H4 (cell line): ENCODE measurements around the gene RIBC1. TPM values are rescaled to one million over a fixed set of nuclear protein-coding genes. Genes with fewer than 3 reads are reported as not detected.
"Not testable (repeated sequence)": the region's sequence is repeated elsewhere in the genome, so short reads cannot be mapped to it uniquely, and the experiment has no call there.

Experiments used
- DNase-seq: peaks from one replicate; pipeline ENCODE4 v3.0.0-alpha.2; 2015; ENCODE audit warnings: low spot score
- total RNA-seq: library from RNA; depleted of rRNA; stranded (reverse); fragments of >200 nt; shearing (Covaris generic); gene quantifications from 2 replicates; pipeline ENCODE4 v1.2.3, GENCODE V29; 2014

RIBC1 gene
- total RNA-seq, 1 experiment from 2014 or later: 1.2 TPM

DNA sequence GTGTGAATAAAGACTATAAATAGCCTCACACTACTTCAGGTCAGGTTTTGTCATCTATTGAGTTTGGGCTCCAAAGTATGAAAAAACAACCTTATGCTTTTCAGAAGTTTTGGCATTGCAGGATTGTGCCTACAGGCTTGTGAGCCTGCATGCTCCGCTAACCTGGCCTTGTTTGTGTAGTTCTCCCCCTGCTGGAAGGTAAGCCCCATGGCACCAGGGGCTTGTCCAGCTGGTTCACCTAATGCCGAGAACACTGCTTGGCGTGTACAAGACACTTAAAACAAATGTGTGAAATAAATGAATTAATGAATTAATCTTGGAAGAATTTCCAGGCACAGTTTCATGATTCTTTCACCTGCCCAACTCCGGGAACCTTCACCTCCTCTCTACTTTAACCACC, 13.3 kb downstream of the RIBC1 start:
- DNase-seq: peak; percentile 69

DNA sequence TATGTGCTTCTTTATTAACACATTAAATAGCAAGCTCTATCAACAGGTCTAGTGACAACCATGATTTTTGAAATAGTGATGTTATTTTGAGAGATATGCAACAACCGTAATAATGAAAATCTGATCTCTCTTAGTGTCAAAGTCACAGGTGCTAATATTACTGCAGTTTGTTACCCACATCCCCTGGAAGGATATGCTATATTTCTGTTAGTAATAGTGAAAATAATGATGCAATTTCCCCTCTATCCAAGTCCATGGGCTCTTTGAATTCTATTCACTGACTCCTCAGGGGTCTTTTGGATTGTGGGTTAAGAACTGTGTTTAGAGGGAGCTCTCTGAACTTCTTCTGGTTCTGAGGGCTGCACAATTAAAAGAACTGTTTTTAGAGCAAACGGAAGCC, 14.5 kb downstream of the RIBC1 start:
- no peak for DNase-seq

DNA sequence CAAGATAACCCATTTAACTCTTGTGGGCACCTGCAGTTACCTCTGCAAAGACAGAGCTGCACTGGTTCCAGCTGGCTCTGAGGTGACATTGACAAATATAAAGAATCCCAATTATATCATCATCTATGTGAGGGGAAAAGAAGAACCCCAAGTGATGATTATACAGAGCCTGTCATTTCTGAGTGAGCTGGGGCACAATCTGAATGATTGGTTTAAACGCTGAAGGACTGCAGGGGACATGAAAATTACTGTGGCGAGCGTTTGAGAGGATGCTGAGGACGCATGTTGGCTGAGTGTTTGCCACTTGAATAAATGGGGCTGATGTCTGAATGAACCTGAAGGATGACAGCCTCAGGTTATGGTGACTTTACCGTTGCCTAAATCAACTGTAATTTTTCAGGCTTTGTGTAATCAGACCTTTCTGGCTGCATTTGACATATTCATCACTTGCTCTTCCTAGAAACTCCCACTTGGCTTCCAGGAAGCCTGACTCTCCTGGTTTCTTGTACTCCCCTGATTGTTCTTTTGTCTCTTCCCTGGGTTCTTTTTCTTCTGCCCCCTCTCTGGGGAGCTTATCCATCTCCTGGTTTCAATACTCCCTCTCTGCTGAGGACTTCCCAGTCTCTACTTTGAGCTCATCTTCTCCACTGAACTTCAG, 15.6 kb downstream of the RIBC1 start:
- no peak for DNase-seq

DNA sequence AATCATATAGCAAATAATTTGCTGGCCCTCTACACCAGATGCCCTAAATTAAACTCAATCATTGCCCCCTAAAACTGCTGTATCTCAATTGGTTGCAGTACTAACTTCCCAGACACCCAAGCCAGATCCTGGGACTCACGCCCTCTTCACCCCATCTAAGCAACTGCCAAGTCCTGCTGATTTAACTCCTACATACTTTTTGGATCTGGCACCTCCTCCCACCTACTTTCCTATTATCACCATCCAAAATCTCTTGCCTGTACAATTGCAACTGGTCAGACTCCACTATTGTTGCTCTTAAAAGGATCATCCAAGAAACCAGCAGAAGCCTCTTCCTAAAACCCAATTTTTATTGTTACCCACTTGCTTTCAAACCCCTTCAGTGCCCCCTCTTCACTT, 16.2 kb downstream of the RIBC1 start:
- DNase-seq: no peak

DNA sequence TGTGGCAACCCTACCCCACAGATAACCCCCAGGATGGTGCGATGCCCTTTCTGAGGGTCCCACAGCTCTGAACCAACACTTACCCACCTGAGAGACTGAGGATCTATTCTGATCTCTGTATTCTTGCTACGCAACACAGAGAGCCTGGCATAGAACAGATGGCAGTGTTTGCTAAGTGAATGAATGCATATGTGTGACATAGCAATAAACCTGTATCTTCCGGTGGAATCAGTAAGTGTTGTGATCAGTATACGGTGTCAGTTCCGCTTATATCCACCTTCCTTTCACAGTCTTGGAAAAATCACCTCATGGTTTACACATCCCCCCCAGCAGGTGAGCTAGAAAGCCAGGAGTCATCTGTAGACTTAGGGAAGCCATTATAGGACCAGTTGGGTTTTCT, 17.4 kb downstream of the RIBC1 start:
- no peak for DNase-seq

DNA sequence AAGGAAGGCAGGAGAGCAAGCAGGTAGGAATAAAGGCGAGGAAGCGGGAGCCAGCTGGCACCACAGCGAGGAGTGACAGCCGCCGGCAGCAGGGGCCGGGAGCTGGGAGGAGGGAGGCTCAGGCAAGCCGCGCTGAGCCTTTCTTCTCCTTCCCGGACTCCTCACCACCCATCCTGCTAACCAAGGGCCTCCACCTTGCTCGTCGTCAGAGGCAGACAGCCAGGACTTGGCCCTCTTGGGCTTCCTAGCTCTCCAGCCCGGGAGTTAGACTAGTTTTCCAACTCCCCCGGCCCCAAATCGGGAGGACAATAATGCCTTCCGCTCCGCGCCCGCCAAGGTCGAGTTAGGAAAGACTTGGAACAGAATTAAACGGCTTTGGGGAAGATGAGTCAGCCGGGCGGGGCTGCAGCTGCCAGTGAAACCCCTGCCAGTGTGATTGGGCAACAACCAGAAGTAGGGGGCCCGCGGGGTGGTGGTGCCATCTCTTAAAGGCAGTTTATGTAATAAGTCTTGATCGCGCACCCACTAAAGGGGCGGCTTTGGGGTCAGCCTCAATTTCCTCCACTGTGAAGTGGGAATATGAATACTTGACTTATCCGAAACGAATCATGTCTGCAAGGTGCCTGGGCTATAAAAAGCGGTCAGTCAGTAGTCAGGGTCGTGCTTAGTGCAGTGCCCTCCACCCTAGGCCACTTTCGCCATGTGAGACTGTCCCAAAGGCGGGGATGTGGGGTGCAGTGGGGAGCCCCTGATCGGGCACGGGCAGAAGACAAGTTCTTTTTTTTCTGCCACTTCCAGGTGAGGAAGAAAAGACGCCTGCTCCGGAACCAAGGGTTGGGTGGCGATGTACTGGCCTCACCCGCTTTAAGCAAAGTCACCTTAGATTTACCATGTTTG, 18.2 kb downstream of the RIBC1 start:
- DNase-seq: peak; percentile 18

DNA sequence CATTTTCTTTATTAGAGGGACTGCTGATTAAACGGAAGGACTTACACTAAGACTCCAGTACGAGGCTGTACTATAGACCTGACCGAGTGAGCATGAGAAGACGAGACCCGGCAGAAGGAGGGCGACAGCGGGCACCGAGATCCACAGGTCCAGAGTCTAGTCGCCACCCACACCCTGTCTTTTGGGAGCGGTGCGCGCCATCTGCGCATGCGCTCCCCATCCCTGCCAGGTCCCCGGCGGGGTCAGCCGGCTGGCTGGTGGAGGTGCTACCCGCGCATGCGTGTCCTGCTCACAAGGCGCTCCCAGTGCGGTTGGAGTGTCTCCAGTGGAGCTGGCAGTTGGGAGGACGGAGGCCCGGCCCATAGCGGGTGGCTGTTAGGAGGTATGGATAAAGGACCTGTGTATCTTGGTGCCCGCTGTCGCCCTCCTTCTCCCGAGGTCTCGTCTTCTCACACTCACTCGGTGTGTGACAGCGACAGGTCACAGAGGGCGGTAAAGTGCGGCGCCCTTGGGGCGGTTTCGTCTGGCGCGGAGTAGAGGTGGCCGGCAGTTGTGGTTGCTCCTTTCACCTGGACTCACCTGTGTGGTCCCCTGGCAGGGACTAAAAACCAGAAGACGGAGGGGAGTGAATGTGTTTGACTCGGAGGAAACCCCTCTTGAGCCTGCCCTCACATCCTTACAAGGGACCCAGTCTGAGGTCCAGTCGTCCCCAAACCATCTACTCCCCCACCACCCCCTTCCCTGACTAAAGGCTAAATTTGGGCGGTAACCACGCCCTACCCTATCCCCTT, 19.1 kb downstream of the RIBC1 start:
- DNase-seq: peak; percentile 58

DNA sequence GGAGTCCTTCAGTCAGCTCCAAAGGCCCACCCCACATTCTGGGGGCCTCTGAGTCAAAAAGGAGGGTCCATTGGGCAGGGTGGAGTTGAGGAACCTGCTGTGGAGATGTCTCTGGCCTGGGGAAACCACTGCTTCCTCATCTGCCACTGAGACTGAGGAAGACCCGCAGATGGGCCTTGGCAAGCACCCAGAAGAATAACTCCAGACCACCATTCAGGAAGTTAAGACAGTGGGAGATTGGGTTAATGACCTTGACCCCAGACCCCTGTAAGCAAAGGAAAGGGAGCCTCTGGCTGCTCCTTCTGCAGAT, 19.6 kb downstream of the RIBC1 start:
- DNase-seq: no peak

DNA sequence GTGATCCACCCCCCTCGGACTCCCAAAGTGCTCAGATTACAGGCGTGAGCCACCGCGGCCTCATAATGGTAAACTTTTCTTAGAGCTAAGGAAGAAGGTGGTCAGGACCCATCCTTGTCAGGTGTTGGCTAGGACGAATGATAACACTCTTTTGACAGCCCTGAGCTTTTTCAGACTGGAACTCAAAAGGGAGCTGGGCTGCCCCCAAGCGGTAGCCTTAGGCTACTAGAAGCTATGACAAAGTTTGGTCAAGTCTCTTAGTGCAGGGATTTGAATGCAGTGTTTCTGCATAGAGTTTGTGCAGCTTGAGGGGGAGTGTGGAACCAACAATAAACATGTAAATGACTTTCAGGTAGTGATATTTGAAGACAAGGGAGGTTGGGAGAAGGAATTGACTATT, 23.3 kb downstream of the RIBC1 start:
- peak; percentile 15 for DNase-seq

DNA sequence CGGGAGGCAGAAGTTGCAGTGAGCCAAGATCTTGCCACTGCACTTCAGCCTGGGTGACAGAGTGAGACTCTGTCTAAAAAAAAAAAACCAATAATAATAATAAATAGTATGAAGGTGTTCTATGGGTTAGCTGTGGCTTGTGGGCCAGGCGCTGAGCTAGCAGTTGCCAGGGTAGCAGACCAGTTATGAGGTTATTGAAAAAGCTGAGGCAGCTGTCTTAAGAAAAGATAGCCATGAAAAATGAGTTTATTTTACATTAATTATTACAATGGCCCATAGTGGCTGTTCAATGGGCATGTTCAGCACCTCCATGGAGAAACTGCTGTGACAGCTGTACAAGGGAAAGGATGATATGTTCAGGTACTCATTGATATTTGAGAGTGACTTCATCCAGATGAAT, 24.8 kb downstream of the RIBC1 start:
- DNase-seq: no peak

DNA sequence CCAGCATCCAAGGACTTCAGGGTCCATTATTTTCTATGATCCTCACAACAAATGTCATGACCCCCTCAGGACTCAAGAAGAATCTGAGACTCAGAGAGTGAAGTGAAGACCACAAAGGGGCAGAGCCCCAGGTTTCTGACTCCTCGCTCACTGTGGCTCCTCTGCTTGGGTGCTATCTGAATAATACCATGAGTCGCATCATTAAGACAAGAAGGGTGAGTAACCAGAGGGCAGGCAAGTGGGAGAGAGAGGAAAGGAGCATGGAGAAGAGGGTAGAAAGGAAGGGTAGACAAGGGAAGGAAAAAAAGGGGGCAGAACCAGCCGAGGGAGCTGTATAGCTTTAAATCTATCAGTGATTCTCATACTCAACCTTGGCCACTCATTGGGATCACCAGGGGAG, 27.0 kb downstream of the RIBC1 start:
- DNase-seq: no peak

DNA sequence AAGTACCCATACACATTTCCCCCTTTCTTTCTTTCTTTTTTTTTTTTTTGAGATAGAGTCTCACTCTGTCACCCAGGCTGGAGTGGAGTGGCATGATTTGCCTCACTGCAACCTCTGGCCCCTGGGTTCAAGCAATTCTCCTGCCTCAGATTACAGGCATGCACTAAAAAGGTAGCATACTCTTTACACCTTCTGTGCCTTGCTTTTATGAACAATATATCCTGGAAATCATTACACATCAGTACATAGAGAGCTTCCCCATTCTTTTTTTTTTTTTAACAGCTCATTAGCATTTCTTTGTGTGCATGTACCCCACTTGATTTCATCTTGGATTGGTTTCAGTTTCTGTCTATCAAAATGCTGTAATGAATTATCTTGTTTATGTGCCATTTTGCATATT, 30.1 kb downstream of the RIBC1 start:
- DNase-seq: no peak

DNA sequence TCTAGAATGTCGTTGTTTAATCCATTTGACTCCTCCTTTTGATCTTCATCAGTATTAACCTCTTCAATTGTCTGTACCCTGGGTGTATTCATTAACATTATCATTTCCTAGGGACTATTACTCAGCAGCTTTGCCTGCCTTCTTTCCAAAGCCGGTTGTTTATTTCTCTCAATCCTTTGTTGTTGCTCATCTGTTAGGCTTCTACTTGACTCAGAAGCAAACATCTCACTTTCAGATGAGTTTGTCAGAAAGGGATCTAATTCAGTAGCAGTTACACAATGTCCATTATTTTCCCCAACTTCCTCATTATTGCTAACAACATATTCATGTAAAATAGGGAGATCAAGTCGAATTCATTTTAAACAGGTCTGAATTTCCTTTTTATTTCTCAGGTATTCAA, 33.6 kb downstream of the RIBC1 start:
- DNase-seq: peak; percentile 18

DNA sequence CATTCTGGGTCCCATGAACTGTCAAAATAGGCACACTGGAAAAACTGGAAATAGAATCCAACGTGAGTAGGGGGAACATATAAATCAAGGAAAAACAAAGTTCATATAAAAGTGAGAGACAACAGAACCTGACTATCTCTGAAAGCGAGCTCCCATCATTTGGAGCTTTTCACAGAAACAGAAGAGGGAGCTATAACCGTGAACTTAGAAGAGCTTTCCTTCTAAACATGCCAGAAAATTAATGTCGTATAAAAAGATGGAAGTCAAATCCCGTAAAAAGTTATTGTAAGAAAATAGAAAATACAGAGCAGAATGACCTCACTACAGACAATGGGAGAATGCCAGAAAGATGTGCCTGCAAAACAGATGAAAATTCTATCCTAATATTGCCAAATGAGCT, 35.4 kb downstream of the RIBC1 start:
- no peak for DNase-seq

DNA sequence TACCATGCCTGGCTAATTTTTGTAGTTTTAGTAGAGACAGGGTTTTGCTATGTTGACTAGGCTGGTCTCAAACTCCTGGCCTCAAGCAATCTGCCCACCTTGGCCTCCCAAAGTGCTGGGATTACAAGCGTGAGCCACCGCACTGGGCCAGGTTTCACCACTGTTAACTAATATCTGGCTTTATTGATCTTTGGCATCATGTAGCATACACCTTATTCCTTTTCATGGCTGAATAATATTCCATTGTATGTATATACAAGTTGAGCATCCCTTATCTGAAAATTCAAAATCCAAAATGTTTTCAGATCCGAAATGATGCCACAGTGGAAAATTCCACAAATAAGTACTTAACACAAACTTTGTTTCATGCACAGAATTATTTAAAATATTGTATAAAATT, 46.0 kb downstream of the RIBC1 start:
- not testable (repeated sequence) for DNase-seq

DNA sequence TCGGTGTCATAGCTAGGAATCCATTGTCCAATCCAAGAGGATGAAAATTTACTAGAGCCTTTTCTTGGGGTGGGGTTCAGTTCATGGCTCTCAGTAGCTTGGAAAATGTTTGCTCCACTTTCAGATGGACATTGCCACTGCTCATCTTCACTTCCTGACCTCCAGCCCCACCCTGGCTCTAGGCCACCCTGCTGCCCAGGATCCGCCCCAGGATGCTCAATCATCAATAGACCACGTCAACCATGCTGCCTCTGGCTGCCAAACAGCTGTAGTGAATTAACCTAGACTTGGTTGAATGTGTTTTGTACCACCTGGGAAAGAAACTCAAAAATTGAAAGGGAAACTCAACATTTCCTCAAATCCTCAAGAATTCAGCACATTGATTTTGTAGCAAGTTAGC, 48.7 kb downstream of the RIBC1 start:
- no peak for DNase-seq

DNA sequence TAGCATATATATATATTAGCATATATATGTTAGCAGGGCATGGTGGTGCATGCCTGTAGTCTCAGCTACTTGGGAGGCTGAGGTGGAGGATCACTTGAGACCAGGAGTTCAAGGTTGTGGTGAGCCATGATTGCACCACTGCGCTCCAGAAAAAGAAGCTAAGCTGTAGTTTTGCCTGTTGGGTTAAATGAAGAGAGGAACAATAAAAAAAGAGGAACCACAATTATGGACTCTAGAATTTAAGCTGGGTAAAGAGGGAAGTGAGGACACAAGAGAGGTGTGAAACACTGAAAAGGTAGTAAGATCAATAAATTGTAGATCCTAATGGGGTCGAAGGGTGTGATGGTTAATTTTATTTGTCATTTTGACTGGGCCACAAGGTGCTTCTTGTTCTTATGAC, 52.0 kb downstream of the RIBC1 start:
- no peak for DNase-seq

DNA sequence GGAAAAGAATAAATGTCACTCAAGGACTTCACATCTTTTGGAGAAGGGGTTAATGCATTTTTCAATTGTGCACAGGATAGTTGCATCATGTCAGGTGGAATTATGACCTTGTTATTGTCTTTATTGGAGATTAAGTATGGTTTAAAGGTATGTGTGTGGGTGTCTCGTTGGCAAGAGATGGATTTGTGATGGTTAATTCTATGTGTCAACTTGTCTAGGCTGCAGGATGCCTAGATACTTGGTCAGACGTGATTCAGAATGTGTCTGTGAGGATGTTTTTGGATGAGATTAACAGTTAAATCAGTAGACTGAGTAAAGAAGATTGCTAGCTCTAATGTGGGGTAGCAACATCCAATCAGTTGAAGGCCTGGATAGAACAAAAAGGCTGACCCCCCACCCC, 53.7 kb downstream of the RIBC1 start:
- no peak for DNase-seq

DNA sequence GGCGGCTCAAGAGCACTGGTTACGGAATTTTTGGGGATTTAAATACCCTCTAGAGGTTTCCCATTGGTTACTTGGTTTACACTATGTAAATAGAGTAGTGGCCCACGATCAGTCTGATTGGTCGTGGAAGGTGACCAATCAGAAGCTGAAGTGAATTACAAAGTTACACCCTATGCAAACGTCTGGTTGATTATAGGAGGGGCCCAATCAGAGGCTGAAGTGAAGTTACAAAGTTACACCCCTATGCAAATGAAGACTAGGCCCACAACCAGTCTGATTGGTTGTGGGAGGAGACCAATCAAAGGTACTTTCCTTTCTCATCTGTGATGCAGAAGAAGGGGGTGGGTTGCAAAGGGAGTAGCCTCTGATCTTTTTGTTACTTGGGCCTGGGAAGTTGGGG, 56.6 kb downstream of the RIBC1 start:
- peak; percentile 9 for DNase-seq
